ENCODE measurements around the gene PRPF18.

DNA sequence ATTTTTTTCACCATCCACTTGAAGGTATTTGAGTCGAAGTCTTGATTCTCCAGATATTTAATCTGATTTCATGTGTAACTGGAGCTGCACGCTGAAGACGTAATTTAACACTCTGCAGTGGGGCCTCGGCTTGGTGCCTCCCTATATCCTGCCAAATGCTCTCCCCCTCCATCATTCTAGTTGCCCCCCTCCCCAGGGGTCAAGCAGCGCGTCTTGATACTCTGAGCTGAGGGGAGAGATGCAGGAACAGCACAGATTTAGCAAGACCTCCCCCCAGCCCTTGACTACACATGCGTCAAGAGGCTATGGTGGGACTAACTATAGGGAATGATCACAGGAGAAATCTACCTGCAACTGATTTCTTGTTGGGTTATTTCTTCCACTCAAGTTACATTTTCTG lies 85.8 kb downstream of the PRPF18 start:
- TF ChIP-seq, protein P1, sequence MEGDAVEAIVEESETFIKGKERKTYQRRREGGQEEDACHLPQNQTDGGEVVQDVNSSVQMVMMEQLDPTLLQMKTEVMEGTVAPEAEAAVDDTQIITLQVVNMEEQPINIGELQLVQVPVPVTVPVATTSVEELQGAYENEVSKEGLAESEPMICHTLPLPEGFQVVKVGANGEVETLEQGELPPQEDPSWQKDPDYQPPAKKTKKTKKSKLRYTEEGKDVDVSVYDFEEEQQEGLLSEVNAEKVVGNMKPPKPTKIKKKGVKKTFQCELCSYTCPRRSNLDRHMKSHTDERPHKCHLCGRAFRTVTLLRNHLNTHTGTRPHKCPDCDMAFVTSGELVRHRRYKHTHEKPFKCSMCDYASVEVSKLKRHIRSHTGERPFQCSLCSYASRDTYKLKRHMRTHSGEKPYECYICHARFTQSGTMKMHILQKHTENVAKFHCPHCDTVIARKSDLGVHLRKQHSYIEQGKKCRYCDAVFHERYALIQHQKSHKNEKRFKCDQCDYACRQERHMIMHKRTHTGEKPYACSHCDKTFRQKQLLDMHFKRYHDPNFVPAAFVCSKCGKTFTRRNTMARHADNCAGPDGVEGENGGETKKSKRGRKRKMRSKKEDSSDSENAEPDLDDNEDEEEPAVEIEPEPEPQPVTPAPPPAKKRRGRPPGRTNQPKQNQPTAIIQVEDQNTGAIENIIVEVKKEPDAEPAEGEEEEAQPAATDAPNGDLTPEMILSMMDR (IDR thresholded peaks at IDR 0.05; ENCODE audit: borderline replicate concordance, extremely low read depth, low read length, poor library complexity, severe bottlenecking): no peak
- no peak for TF ChIP-seq EZH2 (IDR thresholded peaks at IDR 0.05; ENCODE audit: borderline replicate concordance, low read depth, low read length, severe bottlenecking)

Data from DND-41 (cell line).